Epidermal melanocyte (primary cell): ENCODE measurements around the gene POU4F2.
"Not testable (repeated sequence)": the region's sequence is repeated elsewhere in the genome, so short reads cannot be mapped to it uniquely, and the experiment has no call there.

Experiments used
- DNase-seq: peaks from one replicate; pipeline ENCODE4 v3.0.0; 2011; ENCODE audit warnings: low spot score; ENCODE audit not compliant: insufficient read length

POU4F2 gene

DNA sequence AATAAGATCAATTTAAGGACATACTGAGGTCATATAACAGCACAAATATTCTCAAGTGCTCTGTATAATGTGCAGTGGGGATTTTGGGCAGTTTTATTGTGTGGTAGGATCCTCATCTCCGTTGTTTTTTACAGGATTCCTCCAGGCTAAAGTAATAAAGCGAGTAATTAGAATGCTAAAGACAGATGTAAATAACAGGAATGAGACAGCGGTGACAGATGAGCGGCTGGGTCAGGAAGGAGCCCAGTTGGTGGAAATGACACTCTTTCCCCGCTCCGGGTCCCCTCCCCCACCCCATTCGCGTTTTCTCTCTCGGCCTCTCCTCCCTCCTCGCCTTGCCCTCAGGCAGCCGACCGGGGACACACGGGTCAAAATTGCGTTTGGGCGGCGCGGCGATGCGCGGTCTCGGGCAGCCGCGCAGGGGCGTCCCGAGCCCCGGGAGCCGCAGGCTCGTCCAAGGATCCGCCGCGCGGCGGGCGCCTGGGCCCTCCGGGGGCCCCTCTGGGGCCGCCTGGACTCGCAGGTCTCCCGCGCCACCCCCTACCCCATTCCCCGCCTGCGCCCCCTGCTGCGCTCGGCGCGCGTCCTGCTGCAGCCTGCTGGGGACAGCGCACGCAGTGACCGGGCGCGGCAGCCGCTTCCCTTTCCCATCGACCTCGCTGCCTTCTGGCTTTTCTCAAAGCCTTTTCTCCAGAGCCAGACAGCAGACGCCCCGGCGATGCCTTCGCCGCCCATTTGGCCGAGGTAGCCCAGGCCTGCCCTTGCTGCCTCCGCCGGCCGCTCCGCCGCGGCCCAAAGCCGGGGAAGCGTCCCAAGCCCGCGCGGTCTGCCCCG is 16.2 kb downstream of the POU4F2 start:
- DNase-seq: no peak

GRCh38 chr4:146655521-146655856 is 16.8 kb downstream of the POU4F2 start:
- DNase-seq: no peak

DNA sequence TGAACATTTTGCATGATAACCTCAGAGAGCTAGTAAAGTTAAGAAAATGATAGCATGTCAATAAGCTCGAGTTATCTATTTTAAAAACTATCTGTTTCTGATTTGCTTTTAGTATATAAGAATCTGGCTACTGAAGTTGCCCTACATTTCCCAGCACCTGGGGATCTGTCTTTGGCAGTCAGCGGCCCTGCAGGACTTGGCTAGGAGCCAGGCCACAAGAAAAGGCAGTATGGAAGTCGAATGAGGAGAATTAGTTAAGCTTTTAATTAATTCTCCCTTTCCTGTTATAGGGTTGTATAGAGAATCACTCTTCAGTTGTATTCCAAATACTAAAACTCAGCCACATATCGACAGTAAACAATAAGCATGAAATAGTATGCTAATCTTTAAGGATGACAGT is 22.7 kb downstream of the POU4F2 start:
- DNase-seq: no peak

- DNase-seq: not testable (repeated sequence)
These were observed 25.2 kb downstream of the POU4F2 start for GRCh38 chr4:146663968-146664311.

- no peak for DNase-seq
These were observed 36.3 kb downstream of the POU4F2 start for GRCh38 chr4:146674829-146675570.
